Smooth muscle cell (in vitro differentiated cells): ENCODE measurements around the gene AMOTL2. TPM values are rescaled to one million over a fixed set of nuclear protein-coding genes. Genes with fewer than 3 reads are reported as not detected.
A peak's percentile ranks its signal among the peaks of the same experiment; 100 is the strongest.

Experiments
- DNase-seq: peaks from one replicate; lab custom pipeline; 2025; ENCODE audit not compliant: unreplicated experiment; lab: John Stamatoyannopoulos, UW
- H2AFZ ChIP-seq: fragments of 200-600 bp; sonication (generic); 2 replicates; pipeline ENCODE4 v1.6.0; 2016; ENCODE audit warnings: antibody characterized with exemption, low read depth, mild to moderate bottlenecking
- H3F3A ChIP-seq: fragments of 200-600 bp; sonication (generic); 2 replicates; pipeline ENCODE4 v1.6.0; 2017; ENCODE audit warnings: antibody characterized with exemption, low read depth
- H3K27ac ChIP-seq: fragments of 200-600 bp; sonication (generic); 2 replicates; pipeline ENCODE4 v1.5.1; 2016; ENCODE audit warnings: low read depth, mild to moderate bottlenecking
- H3K27me3 ChIP-seq: fragments of 200-600 bp; sonication (generic); 2 replicates; pipeline ENCODE4 v1.6.1; 2016; ENCODE audit warnings: low read depth, mild to moderate bottlenecking
- H3K36me3 ChIP-seq: fragments of 200-600 bp; sonication (generic); 2 replicates; pipeline ENCODE4 v1.5.1; 2016; ENCODE audit warnings: low read depth
- H3K4me1 ChIP-seq: fragments of 200-600 bp; sonication (generic); 2 replicates; pipeline ENCODE4 v1.5.1; 2016; ENCODE audit warnings: low read depth
- H3K4me2 ChIP-seq: fragments of 200-600 bp; sonication (generic); 2 replicates; pipeline ENCODE4 v1.6.0; 2016; ENCODE audit warnings: mild to moderate bottlenecking
- H3K4me3 ChIP-seq: fragments of 200-600 bp; sonication (generic); 2 replicates; pipeline ENCODE4 v1.5.1; 2016; ENCODE audit warnings: mild to moderate bottlenecking
- H3K79me2 ChIP-seq: fragments of 200-600 bp; sonication (generic); 2 replicates; pipeline ENCODE4 v1.6.0; 2016; ENCODE audit warnings: low read depth, mild to moderate bottlenecking
- H3K9ac ChIP-seq: fragments of 200-600 bp; sonication (generic); 2 replicates; pipeline ENCODE4 v1.6.0; 2016; ENCODE audit warnings: low read depth
- H3K9me3 ChIP-seq: fragments of 200-600 bp; sonication (generic); replicated peaks from 2 replicates; pipeline ENCODE4 v1.5.1; 2016; ENCODE audit warnings: low read depth
- H4K20me1 ChIP-seq: fragments of 200-600 bp; sonication (generic); 2 replicates; pipeline ENCODE4 v1.6.0; 2016; ENCODE audit warnings: low read depth
- WGBS: methylation state at CpG from one replicate; pipeline ENCODE4 v1.1.7; 2016; ENCODE audit warnings: low lambda C conversion rate; 5-methylcytosine and 5-hydroxymethylcytosine counted together
- polyA plus RNA-seq: library from polyadenylated mRNA; unstranded; fragments of >200 nt; fragmentation: Nextera tagmentation; extraction: Ambion mirVana; gene quantifications from 2 replicates; pipeline ENCODE4 v1.2.1, GENCODE V29; 2016
- total RNA-seq: library from RNA; depleted of rRNA; stranded (reverse); fragments of >200 nt; gene quantifications from 2 replicates; pipeline ENCODE4 v1.2.3, GENCODE V29; 2014
- TF ChIP-seq, protein P1 (sequence below): fragments of 200-600 bp; sonication (generic); IDR thresholded peaks from 2 replicates; pipeline ENCODE4 v1.5.1; 2017; ENCODE audit warnings: borderline replicate concordance, mild to moderate bottlenecking, antibody characterized with exemption; ENCODE audit not compliant: insufficient read depth, poor library complexity, severe bottlenecking

AMOTL2 gene
- total and polyA plus RNA-seq, 2 experiments from 2014 or later: 109 to 114 TPM

DNA sequence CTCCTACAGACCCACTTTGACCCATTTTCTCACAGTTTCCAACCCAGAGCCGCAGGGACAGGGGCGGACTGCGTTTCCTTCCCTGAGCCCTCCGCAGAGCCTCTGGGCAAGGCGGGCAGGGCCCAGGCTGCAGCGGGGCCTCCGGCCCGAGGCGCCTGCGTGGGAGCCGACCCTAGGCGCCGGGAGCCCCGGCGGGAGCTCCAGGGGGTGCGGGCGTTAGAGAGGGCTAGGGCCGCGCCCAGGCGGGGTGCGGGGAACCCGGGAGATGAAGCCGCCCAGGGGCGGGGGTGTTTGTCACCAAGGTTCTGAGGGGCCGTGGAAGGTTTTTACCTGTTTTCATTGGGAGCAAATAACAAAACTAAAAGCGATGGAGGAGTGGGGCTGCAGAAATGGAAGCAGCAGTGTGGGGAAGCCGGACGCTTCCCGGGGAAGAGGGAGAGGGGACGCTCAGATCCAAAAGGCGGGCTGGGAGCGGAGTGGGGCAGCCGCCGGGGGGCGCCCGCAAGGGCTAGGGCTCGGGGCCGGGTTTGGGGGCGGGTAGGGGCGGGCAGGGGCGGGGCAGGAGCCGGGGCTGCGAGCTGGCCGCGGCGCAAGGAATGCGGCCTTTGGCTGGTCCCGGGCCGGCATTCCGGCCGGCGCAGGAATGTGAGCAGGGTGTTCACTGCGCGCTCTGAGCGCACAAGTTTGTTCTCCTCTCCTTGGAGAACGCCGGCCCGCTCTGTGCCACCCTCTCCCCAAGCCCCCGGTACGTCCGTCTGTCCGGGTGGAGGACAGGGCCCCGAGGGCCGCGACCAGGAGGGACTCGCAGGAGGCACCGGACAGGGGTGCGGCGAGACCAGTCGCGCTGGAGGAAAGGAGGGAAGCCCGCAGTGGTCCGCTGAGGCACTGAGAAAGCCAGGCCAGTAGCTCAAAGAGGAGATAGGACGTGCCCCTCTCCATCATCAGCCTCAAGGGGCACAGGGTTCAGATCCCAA, 61.1 kb downstream of the AMOTL2 start:
- Histone ChIP-seq H3K9me3 (no peaks in the 10 kb centered on the region), H3K27ac (peak overlapping the region; percentile 59), H3K27me3 (no peaks in the 10 kb centered on the region), H4K20me1 (no peaks in the 10 kb centered on the region), H2AFZ (peak overlapping the region; percentile 91), H3K4me3 (peak overlapping the region; percentile 56), H3K36me3 (no peaks in the 10 kb centered on the region), H3K4me2 (peak overlapping the region; percentile 98), H3F3A (peaks cover 38% of the 10 kb centered on the region), H3K4me1 (peaks cover 26% of the 10 kb centered on the region), H3K79me2 (no peaks in the 10 kb centered on the region), H3K9ac (peak overlapping the region; percentile 79)
- 24% methylated on average over 52 of the region's 74 CpGs for WGBS
- TF ChIP-seq, protein P1, sequence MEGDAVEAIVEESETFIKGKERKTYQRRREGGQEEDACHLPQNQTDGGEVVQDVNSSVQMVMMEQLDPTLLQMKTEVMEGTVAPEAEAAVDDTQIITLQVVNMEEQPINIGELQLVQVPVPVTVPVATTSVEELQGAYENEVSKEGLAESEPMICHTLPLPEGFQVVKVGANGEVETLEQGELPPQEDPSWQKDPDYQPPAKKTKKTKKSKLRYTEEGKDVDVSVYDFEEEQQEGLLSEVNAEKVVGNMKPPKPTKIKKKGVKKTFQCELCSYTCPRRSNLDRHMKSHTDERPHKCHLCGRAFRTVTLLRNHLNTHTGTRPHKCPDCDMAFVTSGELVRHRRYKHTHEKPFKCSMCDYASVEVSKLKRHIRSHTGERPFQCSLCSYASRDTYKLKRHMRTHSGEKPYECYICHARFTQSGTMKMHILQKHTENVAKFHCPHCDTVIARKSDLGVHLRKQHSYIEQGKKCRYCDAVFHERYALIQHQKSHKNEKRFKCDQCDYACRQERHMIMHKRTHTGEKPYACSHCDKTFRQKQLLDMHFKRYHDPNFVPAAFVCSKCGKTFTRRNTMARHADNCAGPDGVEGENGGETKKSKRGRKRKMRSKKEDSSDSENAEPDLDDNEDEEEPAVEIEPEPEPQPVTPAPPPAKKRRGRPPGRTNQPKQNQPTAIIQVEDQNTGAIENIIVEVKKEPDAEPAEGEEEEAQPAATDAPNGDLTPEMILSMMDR: peak; percentile 30
- no peak for DNase-seq

DNA sequence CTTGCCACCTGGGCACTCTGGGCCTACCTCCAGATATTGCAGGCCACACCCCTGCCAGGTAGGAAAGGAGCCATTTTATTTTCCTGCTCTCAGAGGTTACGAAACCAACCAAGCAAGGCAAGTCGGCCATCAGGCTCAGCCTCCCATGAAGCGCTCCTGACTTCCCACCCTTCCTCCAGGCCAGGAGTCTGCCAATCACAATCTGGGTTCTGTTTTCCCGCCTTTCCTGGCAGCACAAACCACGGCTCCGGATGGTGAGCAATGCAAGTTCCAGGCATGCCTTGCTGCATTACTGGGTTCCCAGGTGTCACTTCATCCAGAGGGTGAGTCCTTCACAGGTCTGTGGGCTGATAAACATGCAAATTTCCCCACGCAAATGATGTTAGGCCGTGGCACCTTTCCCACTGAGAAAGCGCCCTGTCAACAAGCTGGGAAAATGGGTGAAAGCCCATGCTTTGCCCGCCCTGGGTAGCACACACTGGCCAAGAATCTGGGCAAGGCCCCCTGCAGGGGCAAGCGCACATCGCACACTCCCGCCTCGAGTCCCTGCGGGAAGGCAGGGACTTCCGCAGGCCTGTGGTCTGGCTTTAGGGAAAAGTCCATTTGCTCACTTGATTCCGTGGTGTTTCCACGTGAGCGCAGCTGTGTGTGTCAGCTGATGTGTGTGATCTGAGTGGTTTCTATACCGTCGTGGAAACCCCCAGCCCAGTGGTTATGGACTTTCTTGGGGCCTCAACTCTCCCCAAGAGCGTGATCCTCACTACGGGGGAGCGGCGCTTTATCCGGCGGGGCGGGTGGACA, 62.0 kb downstream of the AMOTL2 start:
- H3K27me3 ChIP-seq: no peaks in the 10 kb centered on the region
- peak overlapping the region; percentile 98 for H3K4me2 ChIP-seq
- H3K9me3 ChIP-seq: no peaks in the 10 kb centered on the region
- H3K4me1 ChIP-seq: peaks cover 26% of the 10 kb centered on the region
- 77% methylated on average over 28 of the region's 28 CpGs for WGBS
- no peak overlapping the region for H2AFZ ChIP-seq
- H3F3A ChIP-seq: peaks cover 38% of the 10 kb centered on the region
- H3K79me2 ChIP-seq: no peaks in the 10 kb centered on the region
- no peaks in the 10 kb centered on the region for H3K36me3 ChIP-seq
- H3K27ac ChIP-seq: peak overlapping the region; percentile 13
- TF ChIP-seq, protein P1: no peak
- H3K4me3 ChIP-seq: no peak overlapping the region
- no peaks in the 10 kb centered on the region for H4K20me1 ChIP-seq
- H3K9ac ChIP-seq: no peak overlapping the region
- no peak for DNase-seq

DNA sequence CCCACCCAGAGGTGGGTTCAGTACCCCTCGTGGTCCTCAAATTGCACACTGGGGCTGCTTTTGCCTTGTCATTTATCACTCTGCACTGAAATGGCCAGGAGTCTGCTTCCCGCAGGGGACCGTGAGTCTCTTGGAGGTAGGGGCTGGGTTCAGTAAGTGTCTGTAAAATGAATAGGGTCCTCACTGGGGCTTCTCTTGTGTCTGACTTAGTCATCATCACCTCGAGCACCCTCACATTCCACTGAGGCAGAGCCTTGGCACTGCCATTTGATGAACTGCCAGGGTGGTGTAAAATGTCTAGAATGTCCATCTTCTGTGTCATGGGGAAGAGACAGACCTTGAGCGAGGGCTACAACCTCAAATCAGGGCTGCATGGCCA, 62.6 kb downstream of the AMOTL2 start:
- Histone ChIP-seq H4K20me1 (no peaks in the 10 kb centered on the region), H3K79me2 (no peaks in the 10 kb centered on the region), H3K4me2 (no peak overlapping the region), H3K4me1 (peaks cover 26% of the 10 kb centered on the region), H3K9ac (no peak overlapping the region), H3K9me3 (no peaks in the 10 kb centered on the region), H3K4me3 (no peak overlapping the region), H2AFZ (no peak overlapping the region), H3K27ac (no peak overlapping the region), H3K36me3 (no peaks in the 10 kb centered on the region), H3F3A (peaks cover 38% of the 10 kb centered on the region), H3K27me3 (no peaks in the 10 kb centered on the region)
- no peak for DNase-seq
- TF ChIP-seq, protein P1: no peak
- 91% methylated on average over 5 of the region's 5 CpGs for WGBS
